Spinal cord (tissue), 10 donors: ENCODE results near the gene KCTD3. TPM values are rescaled to one million over a fixed set of nuclear protein-coding genes. Genes with fewer than 3 reads are reported as not detected.

Experiments
- DNase-seq, 6 donors: peaks; one replicate each; pipeline versions ENCODE4 v3.0.0 to v3.0.0-alpha.2; 2013 to 2015; ENCODE audit warnings: low spot score in 6 of 6, low read depth in 4 of 6
- H3K27ac ChIP-seq: one replicate; pipeline ENCODE4 v1.5.1; 2013; ENCODE audit warnings: low read depth, low read length, control low read depth
- H3K27me3 ChIP-seq: one replicate; pipeline ENCODE4 v1.6.1; 2013; ENCODE audit warnings: low read length; ENCODE audit not compliant: control insufficient read depth, insufficient read depth
- H3K36me3 ChIP-seq: one replicate; pipeline ENCODE4 v1.6.1; 2013; ENCODE audit warnings: low read length; ENCODE audit not compliant: control insufficient read depth, insufficient read depth
- H3K4me1 ChIP-seq: one replicate; pipeline ENCODE4 v1.6.1; 2013; ENCODE audit warnings: low read length; ENCODE audit not compliant: control insufficient read depth, insufficient read depth
- H3K4me3 ChIP-seq: one replicate; pipeline ENCODE4 v1.5.1; 2013; ENCODE audit warnings: low read depth, low read length, control low read depth
- H3K9me3 ChIP-seq: one replicate; pipeline ENCODE4 v1.6.1; 2013; ENCODE audit warnings: low read length; ENCODE audit not compliant: control insufficient read depth, insufficient read depth
- WGBS: methylation state at CpG from one replicate; pipeline ENCODE4 v1.1.5; 2013; ENCODE audit warnings: missing lambda C conversion rate; ENCODE audit not compliant: insufficient coverage; 5-methylcytosine and 5-hydroxymethylcytosine counted together
- polyA plus RNA-seq, 2 donors: library from polyadenylated mRNA; unstranded; fragments of 120-200 nt; gene quantifications; one replicate each; pipeline ENCODE4 v1.2.1, GENCODE V29; 2013; ENCODE audit not compliant: insufficient read length in 2 of 2
- total RNA-seq, 2 donors: library from RNA; depleted of rRNA in 1 of 2; stranded (reverse); fragments of 120-200 nt in 1 of 2; fragments of >200 nt in 1 of 2; gene quantifications; one replicate each; pipeline versions ENCODE4 v1.2.3 to v1.2.4, GENCODE V29; 2013 to 2014
- donor health status: healthy.

The KCTD3 gene
- total and polyA plus RNA-seq, 4 donors, result 56.0 to 85.5 (median 70.5) TPM

DNA sequence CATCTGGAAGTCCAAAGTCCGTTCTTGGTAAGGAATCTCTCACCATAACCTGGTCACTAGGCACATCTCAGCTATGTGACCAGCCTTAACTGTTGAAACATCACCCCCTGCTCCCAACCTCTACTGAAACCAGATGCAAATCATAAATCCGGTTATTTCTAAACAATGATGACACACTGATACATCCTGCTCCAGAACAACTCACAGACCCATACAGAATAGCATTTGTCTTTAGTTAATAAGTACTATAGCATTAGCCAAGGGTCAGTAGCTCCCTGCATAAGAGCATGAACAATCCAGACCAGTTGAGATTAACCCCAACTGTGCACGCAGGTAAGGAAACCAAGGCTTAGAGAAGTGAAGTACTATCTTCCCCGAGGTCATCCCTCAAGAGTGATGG lies 38.0 kb upstream of the KCTD3 start:
- Histone ChIP-seq H3K4me3 (no peak overlapping the region), H3K27ac (no peak overlapping the region), H3K9me3 (peaks cover 2% of the 10 kb centered on the region), H3K27me3 (no peaks in the 10 kb centered on the region), H3K4me1 (no peaks in the 10 kb centered on the region), H3K36me3 (no peaks in the 10 kb centered on the region)
- whole genome bisulfite sequencing, result 83% methylated on average over 3 of the region's 4 CpGs
- DNase-seq, result no peak

DNA sequence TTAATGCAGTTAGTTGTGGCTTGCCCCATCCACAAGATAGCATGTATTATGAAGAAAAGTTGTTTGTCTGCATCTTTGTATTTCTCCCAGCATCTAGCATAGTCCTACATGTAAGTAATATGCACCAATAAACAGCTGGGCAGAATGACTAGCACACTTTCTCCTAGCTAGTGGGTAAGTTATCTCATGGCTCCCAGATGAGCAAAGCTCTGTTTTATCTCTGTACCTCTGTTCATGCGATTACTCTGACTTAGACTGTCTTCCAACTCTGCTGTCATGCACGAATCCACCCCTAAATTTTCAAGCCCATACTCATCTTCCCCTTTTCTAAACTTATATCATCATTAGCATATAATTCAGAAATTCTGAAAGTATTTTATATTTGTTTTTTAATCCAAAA lies 37.5 kb upstream of the KCTD3 start:
- Histone ChIP-seq H3K36me3 (no peaks in the 10 kb centered on the region), H3K4me3 (no peak overlapping the region), H3K9me3 (peaks cover 2% of the 10 kb centered on the region), H3K4me1 (no peaks in the 10 kb centered on the region), H3K27me3 (no peaks in the 10 kb centered on the region), H3K27ac (no peak overlapping the region)
- DNase-seq, result no peak
- whole genome bisulfite sequencing, result no CpG with 5 or more reads among the region's 2 CpGs

DNA sequence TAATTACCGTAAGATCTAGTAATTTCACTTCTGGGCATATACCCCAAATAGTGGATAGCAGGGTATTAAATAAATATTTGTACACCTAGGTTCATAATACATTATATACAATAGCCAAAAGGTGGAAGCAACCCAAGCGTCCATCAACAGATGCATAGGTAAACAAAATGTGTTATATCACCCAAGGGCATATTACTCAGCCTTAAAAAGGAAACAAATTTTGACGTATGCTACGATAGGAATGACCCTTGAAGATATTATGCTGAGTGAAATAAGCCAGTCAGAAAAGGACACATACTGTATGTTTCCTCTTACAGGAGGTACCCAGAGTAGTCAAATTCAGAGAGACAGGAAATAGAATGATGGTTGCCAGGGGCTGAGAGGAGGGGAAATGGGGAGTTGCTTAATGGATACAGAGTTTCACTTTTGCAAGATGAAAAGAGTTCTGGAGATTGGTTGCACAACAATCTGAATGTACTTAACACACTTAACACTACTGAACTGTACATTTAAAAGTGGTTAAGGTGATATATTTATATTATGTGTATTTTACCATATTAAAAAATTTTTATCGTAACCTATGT lies 36.6 kb upstream of the KCTD3 start:
- Histone ChIP-seq H3K27ac (no peak overlapping the region), H3K36me3 (no peaks in the 10 kb centered on the region), H3K4me3 (no peak overlapping the region), H3K9me3 (peaks cover 2% of the 10 kb centered on the region), H3K27me3 (no peaks in the 10 kb centered on the region), H3K4me1 (no peaks in the 10 kb centered on the region)
- DNase-seq, result no peak
- no CpG with 5 or more reads among the region's 5 CpGs for WGBS

DNA sequence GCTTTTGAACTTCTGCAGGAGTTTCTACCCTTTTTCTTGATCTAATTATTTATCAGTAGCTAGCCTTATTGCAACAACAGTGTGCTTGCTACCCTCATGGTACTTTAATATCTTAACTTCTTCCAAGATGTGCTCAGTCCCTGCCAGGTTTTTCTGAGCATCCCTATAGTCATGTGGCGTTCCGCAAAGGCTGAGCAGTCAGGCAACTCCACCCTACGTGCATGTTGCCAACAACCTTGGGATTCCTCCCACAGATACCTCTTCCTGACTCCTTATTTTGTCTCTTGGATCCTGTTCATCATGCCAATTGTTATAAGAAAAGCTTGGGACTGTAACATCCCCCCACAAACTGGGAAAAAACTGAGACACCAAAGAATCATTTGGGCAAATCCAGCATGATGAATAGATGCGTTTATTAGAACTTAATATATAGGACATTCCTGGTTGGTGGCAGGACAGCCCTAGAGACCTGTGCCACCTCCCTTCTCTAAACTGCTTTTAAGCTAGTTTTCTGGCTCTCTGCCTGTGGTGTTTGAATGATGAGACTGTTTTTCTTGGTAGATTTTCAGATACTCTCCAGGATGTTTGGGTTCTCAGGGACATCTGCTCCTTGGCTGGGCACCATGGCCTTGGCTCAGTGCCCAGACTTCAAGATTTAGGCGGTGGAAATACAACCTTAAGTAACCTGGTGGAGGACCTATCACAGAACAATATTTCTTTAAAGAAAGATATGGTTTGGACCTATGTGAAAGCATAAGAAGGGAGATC lies 27.1 kb upstream of the KCTD3 start:
- H3K27me3 ChIP-seq, result no peaks in the 10 kb centered on the region
- 61% methylated on average over 3 of the region's 5 CpGs for WGBS
- H3K4me1 ChIP-seq, result no peaks in the 10 kb centered on the region
- no peaks in the 10 kb centered on the region for H3K9me3 ChIP-seq
- H3K36me3 ChIP-seq, result no peaks in the 10 kb centered on the region
- H3K27ac ChIP-seq, result no peak overlapping the region
- peak in 1 of 6 donors; percentile 59 for DNase-seq
- no peak overlapping the region for H3K4me3 ChIP-seq

DNA sequence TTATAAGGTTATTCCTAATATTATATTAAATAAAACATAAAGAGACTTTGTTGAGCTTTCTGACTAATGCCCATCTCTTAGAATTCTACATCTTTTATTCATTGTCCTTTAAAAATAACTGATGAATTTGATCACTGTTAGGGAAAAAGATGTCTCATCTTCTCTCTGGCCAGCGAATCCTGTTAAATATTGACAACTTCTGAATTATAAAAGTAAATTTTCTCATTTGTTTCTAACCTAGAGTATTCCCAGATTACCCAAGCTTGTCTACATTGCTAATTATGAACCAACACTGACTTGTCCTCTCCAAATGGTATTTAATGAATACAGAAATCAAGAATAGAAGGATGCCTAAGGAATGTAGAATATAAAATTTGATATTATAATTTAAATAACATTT lies 24.8 kb upstream of the KCTD3 start:
- no peaks in the 10 kb centered on the region for H3K4me1 ChIP-seq
- H3K27ac ChIP-seq, result no peak overlapping the region
- no peak for DNase-seq
- H3K4me3 ChIP-seq, result no peak overlapping the region
- H3K27me3 ChIP-seq, result no peaks in the 10 kb centered on the region
- no peaks in the 10 kb centered on the region for H3K36me3 ChIP-seq
- WGBS, result no CpG with 5 or more reads among the region's 1 CpG
- no peaks in the 10 kb centered on the region for H3K9me3 ChIP-seq

DNA sequence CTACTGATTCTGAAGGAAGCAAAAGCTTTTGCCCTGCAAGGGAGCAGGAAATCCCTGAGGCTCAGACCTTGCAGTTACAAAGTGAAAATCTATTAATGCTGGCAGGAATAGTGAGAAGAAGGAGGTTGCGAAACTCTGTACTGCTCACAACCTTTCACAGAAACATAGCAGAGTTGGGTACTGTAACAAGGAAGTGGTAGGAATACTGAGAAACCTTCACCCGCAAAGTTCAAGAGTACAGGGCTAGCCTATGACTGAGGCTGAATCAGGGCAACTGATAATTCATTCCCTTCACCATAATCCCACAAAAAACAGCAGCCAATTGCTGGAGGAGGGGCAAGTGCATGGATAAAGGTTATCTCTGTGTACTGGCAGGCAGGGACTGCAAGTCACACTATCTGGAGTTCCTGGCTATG lies 23.9 kb upstream of the KCTD3 start:
- H3K36me3 ChIP-seq, result no peaks in the 10 kb centered on the region
- no peaks in the 10 kb centered on the region for H3K4me1 ChIP-seq
- no peak overlapping the region for H3K27ac ChIP-seq
- H3K9me3 ChIP-seq, result no peaks in the 10 kb centered on the region
- DNase-seq, result no peak
- H3K27me3 ChIP-seq, result no peaks in the 10 kb centered on the region
- H3K4me3 ChIP-seq, result no peak overlapping the region
- no CpG with 5 or more reads among the region's 2 CpGs for WGBS

DNA sequence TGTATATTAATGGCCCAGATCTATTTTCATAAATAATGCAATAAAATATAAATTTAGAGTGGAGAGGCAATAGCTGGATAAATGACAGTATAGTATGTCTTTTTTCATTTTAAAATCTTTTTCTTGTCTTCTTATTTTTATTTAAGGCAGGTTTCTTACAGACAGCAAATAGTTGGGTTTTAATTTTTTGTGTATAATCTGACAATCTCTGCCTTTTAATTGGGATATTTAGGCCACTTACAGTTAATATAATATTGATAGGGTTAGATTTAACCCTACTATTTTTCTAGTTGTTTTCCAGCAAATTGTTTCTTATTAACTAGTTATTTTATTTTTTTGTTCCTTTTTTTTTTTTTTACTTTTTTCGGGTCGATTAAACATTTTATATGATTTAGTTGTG lies 23.3 kb upstream of the KCTD3 start:
- Histone ChIP-seq H3K27me3 (no peaks in the 10 kb centered on the region), H3K4me1 (no peaks in the 10 kb centered on the region), H3K4me3 (no peak overlapping the region), H3K27ac (no peak overlapping the region), H3K36me3 (no peaks in the 10 kb centered on the region), H3K9me3 (no peaks in the 10 kb centered on the region)
- WGBS, result no CpG with 5 or more reads among the region's 2 CpGs
- DNase-seq, result no peak

DNA sequence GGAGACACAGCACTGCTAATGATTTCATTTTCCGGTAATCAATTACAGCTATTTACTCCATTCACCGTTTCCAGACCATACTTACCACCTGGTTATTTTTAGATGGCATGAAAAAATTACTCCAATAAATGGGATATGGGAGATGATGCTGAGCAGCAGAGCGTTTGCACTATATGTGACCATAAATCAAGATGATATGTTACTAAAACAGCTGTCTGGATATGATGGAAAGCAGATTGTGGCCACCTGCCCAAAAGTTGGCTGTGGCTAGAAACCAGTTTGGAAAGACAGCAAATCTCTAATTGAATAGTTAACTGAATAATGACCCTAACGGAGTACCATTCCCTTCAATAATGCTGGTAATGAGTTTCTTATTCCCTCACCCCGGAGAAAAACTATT lies 22.5 kb upstream of the KCTD3 start:
- no peak overlapping the region for H3K4me3 ChIP-seq
- H3K4me1 ChIP-seq, result no peaks in the 10 kb centered on the region
- H3K27me3 ChIP-seq, result no peaks in the 10 kb centered on the region
- WGBS, result no CpG with 5 or more reads among the region's 5 CpGs
- no peak for DNase-seq
- no peaks in the 10 kb centered on the region for H3K9me3 ChIP-seq
- no peaks in the 10 kb centered on the region for H3K36me3 ChIP-seq
- H3K27ac ChIP-seq, result no peak overlapping the region

DNA sequence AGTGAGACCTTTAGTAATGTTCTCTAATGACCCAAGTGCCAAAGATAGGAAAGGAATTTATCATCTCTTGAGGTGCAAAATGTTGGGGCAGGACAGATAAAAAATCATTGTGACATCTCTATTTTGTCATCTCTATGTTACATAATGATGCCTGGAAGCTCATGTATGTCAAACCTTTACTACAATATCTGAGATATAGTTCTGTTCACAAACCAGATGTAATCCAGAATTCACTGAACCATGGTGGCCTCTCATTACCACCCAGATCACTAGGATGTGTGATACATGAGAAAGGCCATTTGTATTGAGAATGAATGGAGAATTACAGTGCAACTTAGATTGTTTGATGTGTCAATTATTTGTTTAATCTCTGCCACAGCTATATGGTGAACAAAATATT lies 22.0 kb upstream of the KCTD3 start:
- H3K36me3 ChIP-seq, result no peaks in the 10 kb centered on the region
- DNase-seq, result no peak
- no peaks in the 10 kb centered on the region for H3K9me3 ChIP-seq
- no peaks in the 10 kb centered on the region for H3K27me3 ChIP-seq
- H3K4me1 ChIP-seq, result no peaks in the 10 kb centered on the region
- no peak overlapping the region for H3K27ac ChIP-seq
- no peak overlapping the region for H3K4me3 ChIP-seq

DNA sequence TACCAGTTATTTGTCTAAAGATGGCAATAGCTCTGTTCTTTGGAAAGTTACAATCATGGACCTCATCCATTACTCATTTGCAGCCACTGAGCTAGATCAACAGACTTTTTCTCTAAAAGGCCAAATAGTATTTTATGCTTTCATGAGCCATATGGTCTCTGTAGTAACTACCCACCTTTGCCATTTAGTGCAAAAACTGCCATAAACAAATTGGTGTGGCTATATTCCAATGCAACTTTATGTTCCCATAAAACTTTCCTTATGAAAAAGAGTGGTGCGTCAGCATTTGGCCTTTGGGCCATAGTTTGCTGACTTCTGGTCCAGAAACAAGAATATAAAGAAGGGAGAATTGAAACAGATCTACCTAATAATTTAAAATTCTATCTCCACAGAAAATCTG lies 20.1 kb upstream of the KCTD3 start:
- Histone ChIP-seq H3K27ac (no peak overlapping the region), H3K27me3 (no peaks in the 10 kb centered on the region), H3K4me3 (no peak overlapping the region), H3K4me1 (no peaks in the 10 kb centered on the region), H3K9me3 (no peaks in the 10 kb centered on the region), H3K36me3 (no peaks in the 10 kb centered on the region)
- DNase-seq, result no peak
- WGBS, result no CpG with 5 or more reads among the region's 1 CpG
